Measurements from ENCODE around the gene UBE2M.

- TF ChIP-seq CTCF (IDR thresholded peaks at IDR 0.05; ENCODE audit: low read depth, low read length) (no peak), EZH2phosphoT487 (IDR thresholded peaks at IDR 0.05; ENCODE audit: low read depth) (no peak)
Observed at GRCh38 chr19:58519087-58519354, 39.4 kb downstream of the UBE2M start.
